GM12892 (cell line): ENCODE results near the gene RAET1L.

Source experiments
- POLR2A ChIP-seq: IDR thresholded peaks from 2 replicates; pipeline ENCODE4 v1.6.1; 2011; ENCODE audit warnings: low read depth, low read length, control low read depth
- POLR2AphosphoS5 ChIP-seq: IDR thresholded peaks from 2 replicates; pipeline ENCODE4 v1.6.1; 2011; ENCODE audit warnings: low read depth, low read length, control low read depth

GRCh38 chr6:150026976-150027805, 1.9 kb upstream of the RAET1L start:
- TF ChIP-seq POLR2A (no peak), POLR2AphosphoS5 (no peak)
